Vagina (tissue), 2 donors: ENCODE results near the gene ONECUT3. TPM values are rescaled to one million over a fixed set of nuclear protein-coding genes. Genes with fewer than 3 reads are reported as not detected.

Experiments used
- DNase-seq, 2 donors: peaks; one replicate each; pipeline ENCODE4 v3.0.0-alpha.2; 2017; ENCODE audit errors: extremely low spot score in 2 of 2
- H3K27ac ChIP-seq: fragments of 200-600 bp; sonication (generic); one replicate; pipeline ENCODE4 v1.5.1; 2019
- H3K27me3 ChIP-seq: fragments of 200-600 bp; sonication (generic); one replicate; pipeline ENCODE4 v1.5.1; 2019
- H3K36me3 ChIP-seq, 2 donors: fragments of 200-600 bp; sonication (generic); one replicate each; pipeline ENCODE4 v1.5.1; 2017 to 2019
- H3K4me1 ChIP-seq: fragments of 200-600 bp; sonication (generic); one replicate; pipeline ENCODE4 v1.5.1; 2019
- H3K4me3 ChIP-seq, 2 donors: fragments of 200-600 bp; sonication (generic); 1 replicate in 1 of 2; 2 replicates in 1 of 2; pipeline ENCODE4 v1.5.1; 2016 to 2019
- H3K9me3 ChIP-seq: fragments of 200-600 bp; sonication (generic); one replicate; pipeline ENCODE4 v1.5.1; 2019
- CTCF ChIP-seq, 3 experiments: fragments of 450-650 bp in 2 of 3; fragments of 200-600 bp in 1 of 3; sonication (generic) in 1 of 3; IDR thresholded peaks; one replicate each; pipeline ENCODE4 v1.5.1; 2017 to 2019; ENCODE audit warnings: antibody characterized with exemption in 3 of 3, mild to moderate bottlenecking in 2 of 3, moderate library complexity in 2 of 3
- POLR2A ChIP-seq, 2 donors: fragments of 450-650 bp; IDR thresholded peaks; one replicate each; pipeline ENCODE4 v1.6.1; 2017; ENCODE audit warnings: antibody characterized with exemption in 2 of 2, mild to moderate bottlenecking in 2 of 2, moderate library complexity in 2 of 2
- POLR2AphosphoS5 ChIP-seq, 2 donors: sonication (generic); formaldehyde crosslinking; IDR thresholded peaks; one replicate each; pipeline ENCODE4 v1.9.0; 2017; ENCODE audit warnings: antibody characterized with exemption in 2 of 2, mild to moderate bottlenecking in 2 of 2, low read depth in 1 of 2; ENCODE audit not compliant: insufficient read depth in 1 of 2
- intact Hi-C: fragments of 100-400 bp; cut with DNase I; formaldehyde crosslinking; loops from one replicate; pipeline ENCODE4 v1.15.1; 2023
- total RNA-seq: library from RNA; depleted of rRNA; stranded (reverse); fragments of >200 nt; gene quantifications from one replicate; pipeline ENCODE4 v1.2.3, GENCODE V29; 2016

ONECUT3 gene
- total RNA-seq, 1 donor from 2014 or later: not detected

DNA sequence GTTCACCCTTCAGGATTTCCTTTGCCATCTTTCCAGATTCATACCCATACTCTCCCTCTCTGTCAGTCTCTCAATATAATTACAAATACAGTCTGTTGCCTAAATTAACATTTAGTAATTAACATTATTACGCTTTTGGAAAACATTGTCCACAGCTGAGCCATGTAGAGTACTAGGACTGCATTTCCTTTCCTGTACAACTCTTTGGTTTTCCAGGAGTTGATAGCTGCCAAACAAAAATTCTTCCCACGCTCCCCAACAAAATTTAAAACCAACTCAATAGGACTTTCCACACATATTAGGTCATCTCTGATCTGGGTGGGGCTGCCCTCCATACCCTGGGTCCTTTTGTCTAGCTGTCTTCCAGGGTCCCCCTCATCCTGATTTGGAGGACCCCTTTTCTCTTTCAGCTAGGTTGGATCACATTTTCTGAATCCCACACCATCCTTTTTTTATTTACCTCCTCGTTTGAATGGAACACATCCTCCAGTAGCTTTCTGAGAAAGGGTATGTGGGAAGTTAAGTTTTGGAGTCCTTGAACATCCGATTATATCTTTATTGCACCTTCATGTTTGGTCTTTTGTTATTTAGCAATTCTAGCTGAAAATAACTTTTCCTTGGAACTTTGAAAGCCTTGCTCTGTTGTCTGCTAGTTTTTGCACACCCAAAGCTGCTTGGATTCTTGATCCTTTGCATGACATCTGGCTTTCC lies 17.7 kb downstream of the ONECUT3 start:
- no peak overlapping the region for H3K4me3 ChIP-seq
- no peak for DNase-seq
- H3K27me3 ChIP-seq: peaks cover 6% of the 10 kb centered on the region
- TF ChIP-seq POLR2A (IDR thresholded peaks at IDR 0.05) (no peak), CTCF (IDR thresholded peaks at IDR 0.05) (no peak), POLR2AphosphoS5 (IDR thresholded peaks at IDR 0.05; ENCODE audit: insufficient read depth in 1 of 2, low read depth in 1 of 2) (no peak)
- no peaks in the 10 kb centered on the region for H3K4me1 ChIP-seq
- H3K36me3 ChIP-seq: no peaks in the 10 kb centered on the region
- H3K27ac ChIP-seq: no peak overlapping the region
- intact Hi-C loops: no loop called here
- H3K9me3 ChIP-seq: peaks cover 10% of the 10 kb centered on the region

DNA sequence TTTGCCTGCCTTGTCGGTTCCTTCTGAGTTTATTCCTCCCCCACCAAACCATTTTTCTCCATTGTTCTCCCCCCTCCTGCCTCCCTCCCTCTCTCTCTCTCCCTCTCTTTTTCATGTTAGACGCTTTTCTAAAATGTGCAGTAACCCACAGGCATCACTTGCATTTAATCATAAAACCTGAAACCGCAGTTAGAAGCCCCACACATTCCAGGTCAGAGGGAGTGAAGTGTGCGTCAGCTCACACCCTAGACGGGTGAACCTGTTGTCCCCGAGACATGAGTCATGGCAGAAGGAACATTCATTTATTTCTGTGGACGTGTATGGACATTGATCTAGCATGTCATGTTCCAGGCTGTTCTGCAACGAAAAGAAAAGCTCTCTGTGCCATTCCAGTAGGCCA lies 19.9 kb downstream of the ONECUT3 start:
- intact Hi-C loops: no loop called here
- Histone ChIP-seq H3K27me3 (no peaks in the 10 kb centered on the region), H3K36me3 (no peaks in the 10 kb centered on the region), H3K4me3 (no peak overlapping the region), H3K9me3 (peaks cover 10% of the 10 kb centered on the region), H3K4me1 (no peaks in the 10 kb centered on the region), H3K27ac (peak overlapping the region; percentile 44)
- DNase-seq: no peak
- TF ChIP-seq CTCF (IDR thresholded peaks at IDR 0.05): no peak
- TF ChIP-seq POLR2A (IDR thresholded peaks at IDR 0.05): no peak
- TF ChIP-seq POLR2AphosphoS5 (IDR thresholded peaks at IDR 0.05; ENCODE audit: insufficient read depth in 1 of 2, low read depth in 1 of 2): peak in 1 of 2 donors; percentile 78

DNA sequence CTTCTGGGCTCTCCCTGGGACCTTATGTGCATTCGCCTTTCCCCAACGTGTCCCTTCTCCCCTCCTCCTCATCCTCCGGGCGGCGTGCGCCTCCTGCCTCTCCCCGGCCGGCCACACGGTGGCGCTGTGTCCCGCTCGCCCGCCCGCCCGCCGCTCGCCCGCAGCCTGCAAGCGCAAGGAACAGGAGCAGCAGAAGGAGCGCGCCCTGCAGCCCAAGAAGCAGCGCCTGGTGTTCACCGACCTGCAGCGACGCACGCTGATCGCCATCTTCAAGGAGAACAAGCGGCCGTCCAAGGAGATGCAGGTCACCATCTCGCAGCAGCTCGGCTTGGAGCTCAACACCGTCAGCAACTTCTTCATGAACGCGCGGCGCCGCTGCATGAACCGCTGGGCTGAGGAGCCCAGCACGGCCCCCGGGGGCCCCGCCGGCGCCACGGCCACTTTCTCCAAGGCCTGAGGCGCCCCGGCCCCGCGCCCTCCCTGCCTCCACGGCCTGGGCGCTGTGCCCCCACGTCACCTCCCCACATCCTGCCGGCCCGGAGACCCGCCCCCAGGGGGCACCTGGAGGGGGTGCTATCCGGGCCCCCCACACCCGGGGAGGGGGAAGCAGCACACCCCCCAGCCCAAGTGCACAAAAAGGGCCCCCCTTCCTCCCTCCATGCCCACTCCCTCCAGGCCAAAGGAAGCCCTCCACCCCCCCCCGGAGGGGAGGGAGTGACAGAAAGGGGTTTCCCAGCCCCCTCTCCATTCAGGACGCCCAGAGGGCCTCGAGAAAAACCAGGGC lies 21.9 kb downstream of the ONECUT3 start:
- TF ChIP-seq POLR2A (IDR thresholded peaks at IDR 0.05) (no peak), CTCF (IDR thresholded peaks at IDR 0.05) (peak in 1 of 3 experiments; percentile 29)
- DNase-seq: no peak
- intact Hi-C loops: no loop called here
- Histone ChIP-seq H3K27ac (no peak overlapping the region), H3K4me1 (no peaks in the 10 kb centered on the region), H3K4me3 (no peak overlapping the region), H3K27me3 (no peaks in the 10 kb centered on the region), H3K36me3 (no peaks in the 10 kb centered on the region), H3K9me3 (peaks cover 10% of the 10 kb centered on the region)

DNA sequence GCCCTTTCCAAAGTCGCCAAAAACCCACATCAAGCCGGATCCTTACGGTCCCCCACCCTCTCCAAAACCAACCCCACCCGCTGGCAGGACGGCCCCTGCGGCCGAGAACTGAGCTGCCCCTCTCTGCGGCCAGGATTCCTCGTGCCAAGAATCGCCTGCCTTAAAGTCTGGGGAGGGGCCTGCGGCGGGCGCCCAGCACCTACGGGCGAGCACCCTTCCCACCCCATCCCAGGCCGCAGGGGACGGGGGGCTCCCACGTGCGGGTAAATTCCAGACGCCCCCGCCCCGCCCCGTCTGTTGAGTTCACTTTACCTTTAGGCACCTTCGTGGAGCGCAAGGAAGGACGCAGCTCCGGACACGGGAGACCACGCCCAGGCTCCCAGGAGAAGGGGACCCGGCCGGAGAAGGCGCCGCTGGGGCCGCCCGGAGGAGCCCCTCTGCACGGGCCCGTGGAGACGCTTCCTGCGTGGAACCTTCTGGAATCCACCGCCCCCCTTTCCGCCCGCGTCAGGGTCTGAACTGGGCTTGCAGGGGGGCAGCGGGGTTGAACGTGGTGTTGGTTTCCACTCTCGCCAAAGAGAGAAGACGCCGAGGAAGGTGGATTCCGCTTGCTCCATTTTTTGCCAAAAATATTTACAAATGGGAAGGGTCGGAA lies 22.8 kb downstream of the ONECUT3 start:
- Histone ChIP-seq H3K4me3 (no peak overlapping the region), H3K9me3 (peaks cover 1% of the 10 kb centered on the region), H3K4me1 (no peaks in the 10 kb centered on the region), H3K27me3 (no peaks in the 10 kb centered on the region), H3K36me3 (no peaks in the 10 kb centered on the region), H3K27ac (no peak overlapping the region)
- DNase-seq: no peak
- intact Hi-C loops: no loop called here
- TF ChIP-seq CTCF (IDR thresholded peaks at IDR 0.05): no peak
